ENCODE results near the gene TMC6. TPM values are rescaled to one million over a fixed set of nuclear protein-coding genes. Genes with fewer than 3 reads are reported as not detected.
A peak's percentile ranks its signal among the peaks of the same experiment; 100 is the strongest.

The TMC6 gene
- total RNA-seq, 1 donor from 2014 or later = 6.9 TPM

DNA sequence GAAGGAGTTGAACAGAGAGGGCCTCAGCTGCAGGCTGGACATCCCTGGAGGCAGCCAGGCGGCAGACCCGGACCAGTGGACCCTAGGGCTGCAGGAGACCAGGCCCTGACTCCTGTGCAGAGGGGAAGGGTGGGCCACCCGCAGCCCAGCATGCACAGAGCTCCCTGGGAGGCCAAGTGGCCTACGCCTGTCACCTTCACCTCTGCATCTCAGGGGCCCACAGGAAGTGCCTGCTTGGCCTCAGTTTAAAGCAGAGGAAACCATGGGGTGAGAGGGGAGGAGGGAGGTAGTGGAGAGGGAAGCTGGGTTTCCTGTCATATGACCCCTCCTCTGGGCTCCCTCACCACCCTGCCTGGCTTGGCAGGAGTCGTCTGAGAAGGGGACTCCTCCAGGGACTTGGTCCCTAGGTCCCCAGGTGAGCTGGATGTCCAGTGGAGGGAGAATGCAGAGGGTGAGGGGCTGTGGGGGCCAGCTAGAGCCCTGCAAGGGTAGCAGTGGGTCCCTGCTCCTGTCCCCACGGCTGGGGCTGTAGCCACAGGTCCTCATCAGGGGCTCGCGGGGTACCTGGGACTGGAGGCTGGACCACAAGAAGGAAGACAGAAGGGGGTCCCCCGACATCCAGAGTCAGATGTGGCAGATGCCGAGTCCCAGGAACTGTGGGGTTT lies 2.0 kb upstream of the TMC6 start, which contains the start of gene TMC8:
Gene TMC8 (plus strand): TSS at position 335 of the 665 bp plus-strand sequence. CDS start 818 bp downstream, outside the sequence.
- H3K4me3 ChIP-seq = peak within 1 kb of the TSS; percentile 41
- no peaks in the 10 kb centered on the region for H3K36me3 Mint-ChIP-seq
- no peak within 1 kb of the TSS for H3K27ac Mint-ChIP-seq
- TF ChIP-seq EZH2phosphoT487 (IDR thresholded peaks at IDR 0.05) = no peak
- TF ChIP-seq, protein P1, sequence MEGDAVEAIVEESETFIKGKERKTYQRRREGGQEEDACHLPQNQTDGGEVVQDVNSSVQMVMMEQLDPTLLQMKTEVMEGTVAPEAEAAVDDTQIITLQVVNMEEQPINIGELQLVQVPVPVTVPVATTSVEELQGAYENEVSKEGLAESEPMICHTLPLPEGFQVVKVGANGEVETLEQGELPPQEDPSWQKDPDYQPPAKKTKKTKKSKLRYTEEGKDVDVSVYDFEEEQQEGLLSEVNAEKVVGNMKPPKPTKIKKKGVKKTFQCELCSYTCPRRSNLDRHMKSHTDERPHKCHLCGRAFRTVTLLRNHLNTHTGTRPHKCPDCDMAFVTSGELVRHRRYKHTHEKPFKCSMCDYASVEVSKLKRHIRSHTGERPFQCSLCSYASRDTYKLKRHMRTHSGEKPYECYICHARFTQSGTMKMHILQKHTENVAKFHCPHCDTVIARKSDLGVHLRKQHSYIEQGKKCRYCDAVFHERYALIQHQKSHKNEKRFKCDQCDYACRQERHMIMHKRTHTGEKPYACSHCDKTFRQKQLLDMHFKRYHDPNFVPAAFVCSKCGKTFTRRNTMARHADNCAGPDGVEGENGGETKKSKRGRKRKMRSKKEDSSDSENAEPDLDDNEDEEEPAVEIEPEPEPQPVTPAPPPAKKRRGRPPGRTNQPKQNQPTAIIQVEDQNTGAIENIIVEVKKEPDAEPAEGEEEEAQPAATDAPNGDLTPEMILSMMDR (IDR thresholded peaks at IDR 0.05) = no peak
- no peak for TF ChIP-seq EZH2 (IDR thresholded peaks at IDR 0.05)
- H3K27me3 Mint-ChIP-seq (ENCODE audit: insufficient read depth, low read depth) = peaks cover 25% of the 10 kb centered on the region
- no peak within 1 kb of the TSS for H2AFZ ChIP-seq (replicated peaks)
- H3F3A ChIP-seq (ENCODE audit: low read depth) = peaks cover 15% of the 10 kb centered on the region
- H3K4me2 ChIP-seq = peak within 1 kb of the TSS; percentile 78
- peaks cover 27% of the 10 kb centered on the region for H3K4me1 ChIP-seq
- no peak within 1 kb of the TSS for H3K27ac ChIP-seq
- no peak for DNase-seq (ENCODE audit: low spot score)
- H3K9ac ChIP-seq = no peak within 1 kb of the TSS
- H4K20me1 ChIP-seq (ENCODE audit: low read depth) = peaks cover 5% of the 10 kb centered on the region
- H3K9me3 ChIP-seq (ENCODE audit: low read depth) = no peaks in the 10 kb centered on the region
- H3K36me3 ChIP-seq = no peaks in the 10 kb centered on the region
- H3K4me3 Mint-ChIP-seq = peak within 1 kb of the TSS; percentile 73
- peaks cover 14% of the 10 kb centered on the region for H3K4me1 Mint-ChIP-seq
- H3K9me3 Mint-ChIP-seq = no peaks in the 10 kb centered on the region
- no peaks in the 10 kb centered on the region for H3K79me2 ChIP-seq (ENCODE audit: low read depth)
- H3K27me3 ChIP-seq = peaks cover 76% of the 10 kb centered on the region

DNA sequence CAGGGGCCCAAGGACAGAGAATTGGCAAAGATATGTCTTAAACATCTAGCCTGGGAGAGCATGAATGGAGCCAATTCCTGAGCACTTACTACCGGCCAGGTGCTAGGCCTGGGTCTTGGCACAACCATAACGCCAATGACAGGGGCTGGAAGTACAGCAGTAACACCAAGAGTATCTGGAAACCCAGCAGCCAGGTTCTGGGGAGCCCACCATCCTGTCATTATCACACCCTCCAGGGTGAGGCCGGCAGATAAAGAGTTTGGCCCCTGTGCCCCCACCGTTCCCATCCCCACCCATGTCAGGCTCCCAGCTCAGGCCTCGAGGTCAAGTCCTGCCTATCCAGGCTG lies 1.5 kb upstream of the TMC6 start:
- no peaks in the 10 kb centered on the region for H3K36me3 ChIP-seq
- peaks cover 27% of the 10 kb centered on the region for H3K4me1 ChIP-seq
- no peak overlapping the region for H3K9ac ChIP-seq
- no peaks in the 10 kb centered on the region for H3K79me2 ChIP-seq (ENCODE audit: low read depth)
- H3K4me3 Mint-ChIP-seq = peak overlapping the region; percentile 73
- no peak overlapping the region for H3K27ac Mint-ChIP-seq
- H3K27ac ChIP-seq = no peak overlapping the region
- no peak overlapping the region for H2AFZ ChIP-seq (replicated peaks)
- H3K27me3 Mint-ChIP-seq (ENCODE audit: insufficient read depth, low read depth) = peaks cover 21% of the 10 kb centered on the region
- peaks cover 5% of the 10 kb centered on the region for H4K20me1 ChIP-seq (ENCODE audit: low read depth)
- H3K4me3 ChIP-seq = no peak overlapping the region
- H3K9me3 Mint-ChIP-seq = no peaks in the 10 kb centered on the region
- no peak for TF ChIP-seq EZH2phosphoT487 (IDR thresholded peaks at IDR 0.05)
- TF ChIP-seq, protein P1 (IDR thresholded peaks at IDR 0.05) = no peak
- no peaks in the 10 kb centered on the region for H3K9me3 ChIP-seq (ENCODE audit: low read depth)
- H3K27me3 ChIP-seq = peaks cover 76% of the 10 kb centered on the region
- H3F3A ChIP-seq (ENCODE audit: low read depth) = peaks cover 15% of the 10 kb centered on the region
- H3K36me3 Mint-ChIP-seq = no peaks in the 10 kb centered on the region
- DNase-seq (ENCODE audit: low spot score) = no peak
- H3K4me1 Mint-ChIP-seq = peaks cover 14% of the 10 kb centered on the region
- no peak overlapping the region for H3K4me2 ChIP-seq

DNA sequence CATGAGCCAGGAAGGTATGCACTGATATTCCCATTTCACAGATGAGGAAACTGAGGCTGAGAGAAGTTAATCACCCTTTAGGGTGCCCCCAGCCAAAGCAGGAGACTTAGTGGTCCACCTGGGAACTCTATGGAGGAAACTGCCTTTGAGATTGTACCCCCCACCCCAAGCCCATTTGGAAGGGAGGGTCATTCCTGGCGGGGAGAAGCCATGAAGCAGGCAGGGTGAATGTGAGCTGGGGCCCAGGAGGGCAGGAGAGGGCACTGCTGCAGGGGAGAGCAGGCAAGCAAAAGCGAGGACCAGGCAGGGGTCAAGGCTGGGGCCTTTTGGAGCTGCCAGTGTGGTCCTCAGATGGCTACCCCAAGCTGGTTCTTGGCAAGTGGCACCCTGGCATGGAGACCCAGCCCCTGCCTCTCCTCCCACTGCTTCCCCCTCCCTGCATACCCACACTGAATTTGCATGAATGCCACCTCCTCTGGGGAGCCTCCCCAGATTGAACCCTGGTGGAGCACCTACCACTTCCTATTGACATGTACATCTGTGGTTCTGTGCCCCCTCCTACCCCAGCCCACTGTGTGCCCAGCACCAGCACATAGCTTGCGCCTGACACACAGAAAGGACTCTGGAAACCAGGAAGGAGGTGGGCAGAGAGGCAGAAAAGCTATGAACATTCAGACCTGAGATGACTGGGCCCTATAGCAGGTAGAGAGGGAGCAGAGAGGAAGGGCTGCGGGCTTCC lies 965 bp upstream of the TMC6 start:
- H3K36me3 ChIP-seq = no peaks in the 10 kb centered on the region
- peak overlapping the region; percentile 81 for H3K4me3 ChIP-seq
- H3K9me3 Mint-ChIP-seq = no peaks in the 10 kb centered on the region
- no peak for DNase-seq (ENCODE audit: low spot score)
- peaks cover 27% of the 10 kb centered on the region for H3K4me1 ChIP-seq
- H3K36me3 Mint-ChIP-seq = no peaks in the 10 kb centered on the region
- H3K4me3 Mint-ChIP-seq = peak overlapping the region; percentile 91
- peaks cover 21% of the 10 kb centered on the region for H3K27me3 Mint-ChIP-seq (ENCODE audit: insufficient read depth, low read depth)
- H3K9me3 ChIP-seq (ENCODE audit: low read depth) = no peaks in the 10 kb centered on the region
- peaks cover 5% of the 10 kb centered on the region for H4K20me1 ChIP-seq (ENCODE audit: low read depth)
- no peak overlapping the region for H3K9ac ChIP-seq
- H3K4me1 Mint-ChIP-seq = peaks cover 14% of the 10 kb centered on the region
- TF ChIP-seq EZH2phosphoT487 (IDR thresholded peaks at IDR 0.05) = no peak
- no peak for TF ChIP-seq EZH2 (IDR thresholded peaks at IDR 0.05)
- TF ChIP-seq, protein P1 (IDR thresholded peaks at IDR 0.05) = no peak
- H3K27ac Mint-ChIP-seq = no peak overlapping the region
- peak overlapping the region; percentile 89 for H3K4me2 ChIP-seq
- H3K79me2 ChIP-seq (ENCODE audit: low read depth) = no peaks in the 10 kb centered on the region
- peaks cover 15% of the 10 kb centered on the region for H3F3A ChIP-seq (ENCODE audit: low read depth)
- H3K27ac ChIP-seq = no peak overlapping the region
- no peak overlapping the region for H2AFZ ChIP-seq (replicated peaks)
- H3K27me3 ChIP-seq = peaks cover 73% of the 10 kb centered on the region

Data from neural progenitor cell (in vitro differentiated cells).